Measurements from ENCODE around the gene BRIX1.

DNA sequence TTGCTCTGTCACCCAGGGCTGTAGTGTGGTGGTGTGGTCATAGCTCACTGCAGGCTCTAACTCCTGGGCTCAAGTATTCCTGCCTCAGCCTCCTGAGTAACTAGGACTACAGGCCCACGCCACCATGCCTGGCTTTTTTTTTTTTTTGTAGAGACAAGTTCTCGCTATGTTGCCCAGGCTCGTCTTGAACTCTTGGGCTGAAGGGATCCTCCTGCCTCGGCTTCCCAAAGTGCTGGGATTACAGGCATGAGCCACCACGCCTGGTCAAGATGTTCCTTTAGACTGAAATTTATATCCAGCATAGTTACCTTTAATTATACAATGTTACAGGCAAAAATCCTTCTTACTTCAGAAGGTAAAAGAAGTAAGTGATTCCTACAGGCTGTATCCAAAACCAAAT is 12.3 kb downstream of the BRIX1 start:
- TF ChIP-seq, protein P1, sequence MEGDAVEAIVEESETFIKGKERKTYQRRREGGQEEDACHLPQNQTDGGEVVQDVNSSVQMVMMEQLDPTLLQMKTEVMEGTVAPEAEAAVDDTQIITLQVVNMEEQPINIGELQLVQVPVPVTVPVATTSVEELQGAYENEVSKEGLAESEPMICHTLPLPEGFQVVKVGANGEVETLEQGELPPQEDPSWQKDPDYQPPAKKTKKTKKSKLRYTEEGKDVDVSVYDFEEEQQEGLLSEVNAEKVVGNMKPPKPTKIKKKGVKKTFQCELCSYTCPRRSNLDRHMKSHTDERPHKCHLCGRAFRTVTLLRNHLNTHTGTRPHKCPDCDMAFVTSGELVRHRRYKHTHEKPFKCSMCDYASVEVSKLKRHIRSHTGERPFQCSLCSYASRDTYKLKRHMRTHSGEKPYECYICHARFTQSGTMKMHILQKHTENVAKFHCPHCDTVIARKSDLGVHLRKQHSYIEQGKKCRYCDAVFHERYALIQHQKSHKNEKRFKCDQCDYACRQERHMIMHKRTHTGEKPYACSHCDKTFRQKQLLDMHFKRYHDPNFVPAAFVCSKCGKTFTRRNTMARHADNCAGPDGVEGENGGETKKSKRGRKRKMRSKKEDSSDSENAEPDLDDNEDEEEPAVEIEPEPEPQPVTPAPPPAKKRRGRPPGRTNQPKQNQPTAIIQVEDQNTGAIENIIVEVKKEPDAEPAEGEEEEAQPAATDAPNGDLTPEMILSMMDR (IDR thresholded peaks at IDR 0.05; ENCODE audit: borderline replicate concordance, extremely low read depth, low read length, poor library complexity, severe bottlenecking) = no peak
- TF ChIP-seq EZH2 (IDR thresholded peaks at IDR 0.05; ENCODE audit: borderline replicate concordance, low read depth, low read length, severe bottlenecking) = no peak

Data from DND-41 (cell line).